Measurements from ENCODE around the gene DPP6. TPM values are rescaled to one million over a fixed set of nuclear protein-coding genes. Genes with fewer than 3 reads are reported as not detected.

DPP6 gene
- total and polyA plus RNA-seq, 2 of the 8 experiments (the other 6 are each of a cell fraction or from before 2014, with no cell fraction given) = 4.7 to 6.8 TPM

DNA sequence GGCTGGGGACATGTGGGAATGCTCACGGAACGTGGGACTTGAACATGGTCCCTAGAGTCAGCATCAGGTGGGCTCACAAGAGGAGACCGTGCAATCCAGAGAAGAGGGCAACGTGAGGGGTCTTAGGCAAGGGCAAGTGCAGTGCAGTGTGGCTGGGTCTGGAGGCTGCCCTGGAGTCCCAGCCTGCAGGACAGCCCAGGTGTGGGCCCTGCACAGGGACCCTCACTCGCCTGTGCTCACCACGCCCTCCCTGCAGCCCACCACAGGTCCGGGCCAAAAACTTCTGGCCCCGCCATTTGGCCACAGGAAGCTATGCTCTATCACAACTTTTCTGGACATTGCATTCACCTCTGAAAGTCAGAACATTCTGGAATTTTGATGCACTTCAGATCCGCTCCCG lies 817.2 kb downstream of the DPP6 start (continued):
- TF ChIP-seq, protein P1, sequence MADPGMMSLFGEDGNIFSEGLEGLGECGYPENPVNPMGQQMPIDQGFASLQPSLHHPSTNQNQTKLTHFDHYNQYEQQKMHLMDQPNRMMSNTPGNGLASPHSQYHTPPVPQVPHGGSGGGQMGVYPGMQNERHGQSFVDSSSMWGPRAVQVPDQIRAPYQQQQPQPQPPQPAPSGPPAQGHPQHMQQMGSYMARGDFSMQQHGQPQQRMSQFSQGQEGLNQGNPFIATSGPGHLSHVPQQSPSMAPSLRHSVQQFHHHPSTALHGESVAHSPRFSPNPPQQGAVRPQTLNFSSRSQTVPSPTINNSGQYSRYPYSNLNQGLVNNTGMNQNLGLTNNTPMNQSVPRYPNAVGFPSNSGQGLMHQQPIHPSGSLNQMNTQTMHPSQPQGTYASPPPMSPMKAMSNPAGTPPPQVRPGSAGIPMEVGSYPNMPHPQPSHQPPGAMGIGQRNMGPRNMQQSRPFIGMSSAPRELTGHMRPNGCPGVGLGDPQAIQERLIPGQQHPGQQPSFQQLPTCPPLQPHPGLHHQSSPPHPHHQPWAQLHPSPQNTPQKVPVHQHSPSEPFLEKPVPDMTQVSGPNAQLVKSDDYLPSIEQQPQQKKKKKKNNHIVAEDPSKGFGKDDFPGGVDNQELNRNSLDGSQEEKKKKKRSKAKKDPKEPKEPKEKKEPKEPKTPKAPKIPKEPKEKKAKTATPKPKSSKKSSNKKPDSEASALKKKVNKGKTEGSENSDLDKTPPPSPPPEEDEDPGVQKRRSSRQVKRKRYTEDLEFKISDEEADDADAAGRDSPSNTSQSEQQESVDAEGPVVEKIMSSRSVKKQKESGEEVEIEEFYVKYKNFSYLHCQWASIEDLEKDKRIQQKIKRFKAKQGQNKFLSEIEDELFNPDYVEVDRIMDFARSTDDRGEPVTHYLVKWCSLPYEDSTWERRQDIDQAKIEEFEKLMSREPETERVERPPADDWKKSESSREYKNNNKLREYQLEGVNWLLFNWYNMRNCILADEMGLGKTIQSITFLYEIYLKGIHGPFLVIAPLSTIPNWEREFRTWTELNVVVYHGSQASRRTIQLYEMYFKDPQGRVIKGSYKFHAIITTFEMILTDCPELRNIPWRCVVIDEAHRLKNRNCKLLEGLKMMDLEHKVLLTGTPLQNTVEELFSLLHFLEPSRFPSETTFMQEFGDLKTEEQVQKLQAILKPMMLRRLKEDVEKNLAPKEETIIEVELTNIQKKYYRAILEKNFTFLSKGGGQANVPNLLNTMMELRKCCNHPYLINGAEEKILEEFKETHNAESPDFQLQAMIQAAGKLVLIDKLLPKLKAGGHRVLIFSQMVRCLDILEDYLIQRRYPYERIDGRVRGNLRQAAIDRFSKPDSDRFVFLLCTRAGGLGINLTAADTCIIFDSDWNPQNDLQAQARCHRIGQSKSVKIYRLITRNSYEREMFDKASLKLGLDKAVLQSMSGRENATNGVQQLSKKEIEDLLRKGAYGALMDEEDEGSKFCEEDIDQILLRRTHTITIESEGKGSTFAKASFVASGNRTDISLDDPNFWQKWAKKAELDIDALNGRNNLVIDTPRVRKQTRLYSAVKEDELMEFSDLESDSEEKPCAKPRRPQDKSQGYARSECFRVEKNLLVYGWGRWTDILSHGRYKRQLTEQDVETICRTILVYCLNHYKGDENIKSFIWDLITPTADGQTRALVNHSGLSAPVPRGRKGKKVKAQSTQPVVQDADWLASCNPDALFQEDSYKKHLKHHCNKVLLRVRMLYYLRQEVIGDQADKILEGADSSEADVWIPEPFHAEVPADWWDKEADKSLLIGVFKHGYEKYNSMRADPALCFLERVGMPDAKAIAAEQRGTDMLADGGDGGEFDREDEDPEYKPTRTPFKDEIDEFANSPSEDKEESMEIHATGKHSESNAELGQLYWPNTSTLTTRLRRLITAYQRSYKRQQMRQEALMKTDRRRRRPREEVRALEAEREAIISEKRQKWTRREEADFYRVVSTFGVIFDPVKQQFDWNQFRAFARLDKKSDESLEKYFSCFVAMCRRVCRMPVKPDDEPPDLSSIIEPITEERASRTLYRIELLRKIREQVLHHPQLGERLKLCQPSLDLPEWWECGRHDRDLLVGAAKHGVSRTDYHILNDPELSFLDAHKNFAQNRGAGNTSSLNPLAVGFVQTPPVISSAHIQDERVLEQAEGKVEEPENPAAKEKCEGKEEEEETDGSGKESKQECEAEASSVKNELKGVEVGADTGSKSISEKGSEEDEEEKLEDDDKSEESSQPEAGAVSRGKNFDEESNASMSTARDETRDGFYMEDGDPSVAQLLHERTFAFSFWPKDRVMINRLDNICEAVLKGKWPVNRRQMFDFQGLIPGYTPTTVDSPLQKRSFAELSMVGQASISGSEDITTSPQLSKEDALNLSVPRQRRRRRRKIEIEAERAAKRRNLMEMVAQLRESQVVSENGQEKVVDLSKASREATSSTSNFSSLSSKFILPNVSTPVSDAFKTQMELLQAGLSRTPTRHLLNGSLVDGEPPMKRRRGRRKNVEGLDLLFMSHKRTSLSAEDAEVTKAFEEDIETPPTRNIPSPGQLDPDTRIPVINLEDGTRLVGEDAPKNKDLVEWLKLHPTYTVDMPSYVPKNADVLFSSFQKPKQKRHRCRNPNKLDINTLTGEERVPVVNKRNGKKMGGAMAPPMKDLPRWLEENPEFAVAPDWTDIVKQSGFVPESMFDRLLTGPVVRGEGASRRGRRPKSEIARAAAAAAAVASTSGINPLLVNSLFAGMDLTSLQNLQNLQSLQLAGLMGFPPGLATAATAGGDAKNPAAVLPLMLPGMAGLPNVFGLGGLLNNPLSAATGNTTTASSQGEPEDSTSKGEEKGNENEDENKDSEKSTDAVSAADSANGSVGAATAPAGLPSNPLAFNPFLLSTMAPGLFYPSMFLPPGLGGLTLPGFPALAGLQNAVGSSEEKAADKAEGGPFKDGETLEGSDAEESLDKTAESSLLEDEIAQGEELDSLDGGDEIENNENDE (IDR thresholded peaks at IDR 0.05; ENCODE audit: insufficient replicate concordance, low read length) = no peak
- TF ChIP-seq, protein P2, sequence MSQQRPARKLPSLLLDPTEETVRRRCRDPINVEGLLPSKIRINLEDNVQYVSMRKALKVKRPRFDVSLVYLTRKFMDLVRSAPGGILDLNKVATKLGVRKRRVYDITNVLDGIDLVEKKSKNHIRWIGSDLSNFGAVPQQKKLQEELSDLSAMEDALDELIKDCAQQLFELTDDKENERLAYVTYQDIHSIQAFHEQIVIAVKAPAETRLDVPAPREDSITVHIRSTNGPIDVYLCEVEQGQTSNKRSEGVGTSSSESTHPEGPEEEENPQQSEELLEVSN (IDR thresholded peaks at IDR 0.05) = no peak
- TF ChIP-seq CEBPB (IDR thresholded peaks at IDR 0.05; ENCODE audit: low read depth, low read length) (no peak), TBP (IDR thresholded peaks at IDR 0.05; ENCODE audit: low read depth, low read length) (no peak), EP300 (IDR thresholded peaks at IDR 0.05; ENCODE audit: borderline replicate concordance in 1 of 2, low read depth in 2 of 2, low read length in 2 of 2) (no peak), TCF12 (IDR thresholded peaks at IDR 0.05; ENCODE audit: low read depth, low read length) (no peak), SP2 (IDR thresholded peaks at IDR 0.05; ENCODE audit: low read length) (no peak)
- TF ChIP-seq, protein P3, sequence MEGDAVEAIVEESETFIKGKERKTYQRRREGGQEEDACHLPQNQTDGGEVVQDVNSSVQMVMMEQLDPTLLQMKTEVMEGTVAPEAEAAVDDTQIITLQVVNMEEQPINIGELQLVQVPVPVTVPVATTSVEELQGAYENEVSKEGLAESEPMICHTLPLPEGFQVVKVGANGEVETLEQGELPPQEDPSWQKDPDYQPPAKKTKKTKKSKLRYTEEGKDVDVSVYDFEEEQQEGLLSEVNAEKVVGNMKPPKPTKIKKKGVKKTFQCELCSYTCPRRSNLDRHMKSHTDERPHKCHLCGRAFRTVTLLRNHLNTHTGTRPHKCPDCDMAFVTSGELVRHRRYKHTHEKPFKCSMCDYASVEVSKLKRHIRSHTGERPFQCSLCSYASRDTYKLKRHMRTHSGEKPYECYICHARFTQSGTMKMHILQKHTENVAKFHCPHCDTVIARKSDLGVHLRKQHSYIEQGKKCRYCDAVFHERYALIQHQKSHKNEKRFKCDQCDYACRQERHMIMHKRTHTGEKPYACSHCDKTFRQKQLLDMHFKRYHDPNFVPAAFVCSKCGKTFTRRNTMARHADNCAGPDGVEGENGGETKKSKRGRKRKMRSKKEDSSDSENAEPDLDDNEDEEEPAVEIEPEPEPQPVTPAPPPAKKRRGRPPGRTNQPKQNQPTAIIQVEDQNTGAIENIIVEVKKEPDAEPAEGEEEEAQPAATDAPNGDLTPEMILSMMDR (IDR thresholded peaks at IDR 0.05; ENCODE audit: control extremely low read depth in 1 of 3, insufficient read depth in 1 of 3, low read depth in 1 of 3, low read length in 3 of 3) = no peak
